ENCODE results near the gene CDK15.

GRCh38 chr2:201769666-201770373, 36.5 kb upstream of the CDK15 start:
- TF ChIP-seq POLR2AphosphoS5 (IDR thresholded peaks at IDR 0.05) = no peak
- TF ChIP-seq POLR2A (IDR thresholded peaks at IDR 0.05; ENCODE audit: low read depth) = no peak
